Adrenal gland (tissue), 12 donors: ENCODE measurements around the gene CACNA1H. TPM values are rescaled to one million over a fixed set of nuclear protein-coding genes. Genes with fewer than 3 reads are reported as not detected.

ENCODE experiments used
- DNase-seq, 7 donors: peaks; one replicate each; pipeline ENCODE4 v3.0.0-alpha.2; 2019 to 2020
- H3K27ac ChIP-seq, 5 donors: fragments of 200-600 bp; sonication (generic) in 4 of 5; 1 replicate in 3 of 5; 2 replicates in 2 of 5; pipeline versions ENCODE4 v1.5.1 to v1.8.0; 2016 to 2020; ENCODE audit warnings: mild to moderate bottlenecking in 1 of 5
- H3K27me3 ChIP-seq: fragments of 200-600 bp; 2 replicates; pipeline ENCODE4 v1.8.0; 2021
- H3K36me3 ChIP-seq, 2 donors: fragments of 200-600 bp; replicated peaks in 1 of 2; 1 replicate in 1 of 2; 2 replicates in 1 of 2; pipeline versions ENCODE4 v1.5.1 to v1.8.0; 2018 to 2022
- H3K4me1 ChIP-seq, 2 donors: fragments of 200-600 bp; replicated peaks in 1 of 2; 1 replicate in 1 of 2; 2 replicates in 1 of 2; pipeline versions ENCODE4 v1.5.1 to v1.8.0; 2018 to 2021
- H3K4me3 ChIP-seq, 4 donors: fragments of 200-600 bp; sonication (generic) in 3 of 4; one replicate each; pipeline ENCODE4 v1.5.1; 2016 to 2018
- H3K9me3 ChIP-seq, 3 donors: fragments of 200-600 bp; sonication (generic) in 1 of 3; replicated peaks in 1 of 3; 1 replicate in 2 of 3; 2 replicates in 1 of 3; pipeline versions ENCODE4 v1.5.1 to v1.8.0; 2016 to 2021
- POLR2A ChIP-seq, 2 donors: fragments of 450-650 bp; IDR thresholded peaks; one replicate each; pipeline ENCODE4 v1.6.1; 2017; ENCODE audit warnings: antibody characterized with exemption in 2 of 2, mild to moderate bottlenecking in 2 of 2, moderate library complexity in 1 of 2
- WGBS, 4 donors: extraction: QIAGEN DNeasy Blood & Tissue Kit in 2 of 4; methylation state at CpG; one replicate each; pipeline versions ENCODE4 v1.1.5 to v1.1.7; 2013 to 2017; 5-methylcytosine and 5-hydroxymethylcytosine counted together
- intact Hi-C, 2 donors: fragments of 100-400 bp; cut with DNase I; formaldehyde crosslinking; loops; one replicate each; pipeline versions ENCODE4 v1.14.1 to v1.15.0; 2022 to 2023
- polyA plus RNA-seq, 3 donors: library from polyadenylated mRNA; stranded (reverse); fragments of 200-250 nt in 2 of 3; fragments of 350-450 nt in 1 of 3; fragmentation: Illumina TruSeq in 1 of 3; extraction: RNeasy Lipid Tissue Mini Kit (QIAGEN cat#74804) in 1 of 3; gene quantifications; one replicate each; pipeline ENCODE4 v1.2.3, GENCODE V29; 2013 to 2014
- total RNA-seq, 9 donors: library from RNA; depleted of rRNA in 4 of 9; stranded (reverse); fragments of >200 nt in 4 of 9; fragments of 120-200 nt in 1 of 9; fragmentation: NEBNext Ultra II Directional in 1 of 9; extraction: Animal tissue kit (Norgen Biotek cat#: 25700) in 1 of 9; gene quantifications; one replicate each; pipeline versions ENCODE4 v1.1.0 to v1.2.4, GENCODE V29; 2013 to 2023
- TF ChIP-seq, protein P1 (sequence below), 6 experiments: fragments of 450-650 bp in 4 of 6; fragments of 200-600 bp in 2 of 6; sonication (generic) in 1 of 6; IDR thresholded peaks; 1 replicate in 5 of 6; 2 replicates in 1 of 6; pipeline versions ENCODE4 v1.5.1 to v1.8.0; 2016 to 2021; ENCODE audit warnings: antibody characterized with exemption in 6 of 6, mild to moderate bottlenecking in 2 of 6, moderate library complexity in 1 of 6
- donor health status: healthy with polysubstance abuse.
- donor health status: Bipolar disorder and iron deficiency.
- donor health status: DM: yes; HTN: yes; CAD: no.
- donor health status: DM: no; HTN: no; CAD: no.
- donor health status: DM: no; HTN: no; CAD: no.
- donor health status: DM: yes; HTN: yes; CAD: no.

The CACNA1H gene
- total and polyA plus RNA-seq, 12 donors = 14.0 to 121 (median 34.9) TPM

GRCh38 chr16:1194665-1195392 is 41.9 kb downstream of the CACNA1H start:
- H3K4me1 ChIP-seq = peaks cover 0 to 12% of the 10 kb centered on the region in 2 donors
- peak; percentile 73 to 85 (median 84) for DNase-seq
- peak overlapping the region in 2 of 5 donors; percentile 67 to 70 for H3K27ac ChIP-seq
- peak overlapping the region in 1 of 4 donors; percentile 22 for H3K4me3 ChIP-seq
- H3K36me3 ChIP-seq = no peaks in the 10 kb centered on the region
- H3K27me3 ChIP-seq = no peaks in the 10 kb centered on the region
- TF ChIP-seq POLR2A (IDR thresholded peaks at IDR 0.05) = no peak
- TF ChIP-seq, protein P1, sequence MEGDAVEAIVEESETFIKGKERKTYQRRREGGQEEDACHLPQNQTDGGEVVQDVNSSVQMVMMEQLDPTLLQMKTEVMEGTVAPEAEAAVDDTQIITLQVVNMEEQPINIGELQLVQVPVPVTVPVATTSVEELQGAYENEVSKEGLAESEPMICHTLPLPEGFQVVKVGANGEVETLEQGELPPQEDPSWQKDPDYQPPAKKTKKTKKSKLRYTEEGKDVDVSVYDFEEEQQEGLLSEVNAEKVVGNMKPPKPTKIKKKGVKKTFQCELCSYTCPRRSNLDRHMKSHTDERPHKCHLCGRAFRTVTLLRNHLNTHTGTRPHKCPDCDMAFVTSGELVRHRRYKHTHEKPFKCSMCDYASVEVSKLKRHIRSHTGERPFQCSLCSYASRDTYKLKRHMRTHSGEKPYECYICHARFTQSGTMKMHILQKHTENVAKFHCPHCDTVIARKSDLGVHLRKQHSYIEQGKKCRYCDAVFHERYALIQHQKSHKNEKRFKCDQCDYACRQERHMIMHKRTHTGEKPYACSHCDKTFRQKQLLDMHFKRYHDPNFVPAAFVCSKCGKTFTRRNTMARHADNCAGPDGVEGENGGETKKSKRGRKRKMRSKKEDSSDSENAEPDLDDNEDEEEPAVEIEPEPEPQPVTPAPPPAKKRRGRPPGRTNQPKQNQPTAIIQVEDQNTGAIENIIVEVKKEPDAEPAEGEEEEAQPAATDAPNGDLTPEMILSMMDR (IDR thresholded peaks at IDR 0.05) = peak; percentile 84 to 99 (median 94)
- intact Hi-C loops = loop anchor here in 1 of 2 donors (1.0 kb wide), 1 partner anchor 89 kb away; no protein-coding TSS in a partner anchor
- no peaks in the 10 kb centered on the region for H3K9me3 ChIP-seq
- WGBS, 4 donors = 14 to 46% (median 17%) methylated on average over 14 to 61 of the region's 61 CpGs

DNA sequence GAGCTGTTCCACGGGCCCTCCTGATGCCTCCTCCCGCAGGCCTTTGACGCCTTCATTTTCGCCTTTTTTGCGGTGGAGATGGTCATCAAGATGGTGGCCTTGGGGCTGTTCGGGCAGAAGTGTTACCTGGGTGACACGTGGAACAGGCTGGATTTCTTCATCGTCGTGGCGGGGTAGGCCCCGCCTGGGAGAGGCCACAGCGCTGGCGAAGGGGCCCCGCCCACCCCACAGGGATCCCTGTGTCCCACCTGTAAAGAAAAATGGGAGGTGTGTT is 42.4 kb downstream of the CACNA1H start:
- H3K4me1 ChIP-seq = peaks cover 0 to 12% of the 10 kb centered on the region in 2 donors
- TF ChIP-seq POLR2A (IDR thresholded peaks at IDR 0.05) = no peak
- TF ChIP-seq, protein P1 (IDR thresholded peaks at IDR 0.05) = no peak
- WGBS, 4 donors = 70 to 77% (median 74%) methylated on average over 6 to 14 of the region's 14 CpGs; no CpG with 5 or more reads in 1 of the 4 donors
- intact Hi-C loops = no loop called here
- H3K4me3 ChIP-seq = no peak overlapping the region
- H3K27ac ChIP-seq = peak overlapping the region in 1 of 5 donors; percentile 67
- no peaks in the 10 kb centered on the region for H3K9me3 ChIP-seq
- H3K27me3 ChIP-seq = no peaks in the 10 kb centered on the region
- H3K36me3 ChIP-seq = no peaks in the 10 kb centered on the region
- DNase-seq = peak in 2 of 7 donors; percentile 15 to 36

DNA sequence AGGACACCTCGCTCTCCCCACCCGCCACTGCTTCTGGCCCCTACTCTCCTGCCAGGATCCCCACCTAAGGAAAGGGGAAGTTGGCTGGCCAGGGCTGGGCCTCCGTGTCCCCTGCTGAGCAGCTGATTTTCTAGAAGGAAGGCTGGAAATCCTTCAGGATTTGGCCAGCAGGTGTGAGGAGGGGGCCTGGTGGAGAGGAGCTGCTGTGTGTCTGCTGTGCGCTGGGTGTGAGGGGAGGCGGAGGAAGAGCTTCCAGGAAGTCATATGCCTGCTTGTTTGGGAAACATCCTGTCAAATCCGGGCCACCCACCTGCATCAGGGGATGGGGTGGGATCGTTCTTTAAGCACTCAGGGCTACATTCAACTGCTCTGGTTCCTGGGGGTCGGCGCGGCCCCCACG is 43.6 kb downstream of the CACNA1H start:
- H3K27me3 ChIP-seq = no peaks in the 10 kb centered on the region
- H3K4me1 ChIP-seq = peaks cover 0 to 12% of the 10 kb centered on the region in 2 donors
- 75 to 81% (median 79%) methylated on average over 3 to 11 of the region's 11 CpGs for WGBS, 4 donors
- DNase-seq = no peak
- no peak overlapping the region for H3K4me3 ChIP-seq
- no peak for TF ChIP-seq POLR2A (IDR thresholded peaks at IDR 0.05)
- TF ChIP-seq, protein P1 (IDR thresholded peaks at IDR 0.05) = no peak
- H3K27ac ChIP-seq = no peak overlapping the region
- H3K36me3 ChIP-seq = no peaks in the 10 kb centered on the region
- H3K9me3 ChIP-seq = no peaks in the 10 kb centered on the region
- intact Hi-C loops = no loop called here

GRCh38 chr16:1197237-1197866 is 44.4 kb downstream of the CACNA1H start:
- no peak for DNase-seq
- TF ChIP-seq, protein P1 (IDR thresholded peaks at IDR 0.05) = no peak
- TF ChIP-seq POLR2A (IDR thresholded peaks at IDR 0.05) = no peak
- WGBS, 4 donors = 79 to 83% (median 81%) methylated on average over 8 to 19 of the region's 19 CpGs
- Histone ChIP-seq H3K27me3 (no peaks in the 10 kb centered on the region), H3K36me3 (no peaks in the 10 kb centered on the region), H3K9me3 (no peaks in the 10 kb centered on the region), H3K27ac (no peak overlapping the region), H3K4me1 (peaks cover 0 to 12% of the 10 kb centered on the region in 2 donors), H3K4me3 (no peak overlapping the region)
- intact Hi-C loops = no loop called here
